Ishikawa (cell line): ENCODE results near the gene TBL1Y.

ENCODE experiments used
- CEBPB ChIP-seq: IDR thresholded peaks from 2 replicates; pipeline ENCODE4 v1.6.1; 2012
- CREB1 ChIP-seq: IDR thresholded peaks from 2 replicates; pipeline ENCODE4 v1.6.1; 2012; ENCODE audit warnings: low read depth
- EP300 ChIP-seq: IDR thresholded peaks from 2 replicates; pipeline ENCODE4 v1.6.1; 2012; ENCODE audit warnings: borderline replicate concordance
- FOXM1 ChIP-seq: IDR thresholded peaks from 2 replicates; pipeline ENCODE4 v1.6.1; 2012; ENCODE audit warnings: low read depth, borderline replicate concordance
- MAX ChIP-seq: IDR thresholded peaks from 2 replicates; pipeline ENCODE4 v1.6.1; 2012
- RAD21 ChIP-seq: IDR thresholded peaks from 2 replicates; pipeline ENCODE4 v1.6.1; 2012; ENCODE audit warnings: low read depth
- REST ChIP-seq: IDR thresholded peaks from 2 replicates; pipeline ENCODE4 v1.6.1; 2012; ENCODE audit warnings: low read depth, mild to moderate bottlenecking
- TAF1 ChIP-seq: IDR thresholded peaks from 2 replicates; pipeline ENCODE4 v1.6.1; 2012; ENCODE audit warnings: low read depth, mild to moderate bottlenecking
- TEAD4 ChIP-seq: IDR thresholded peaks from 2 replicates; pipeline ENCODE4 v1.6.1; 2012
- USF1 ChIP-seq: IDR thresholded peaks from 2 replicates; pipeline ENCODE4 v1.6.1; 2012
- YY1 ChIP-seq: IDR thresholded peaks from 2 replicates; pipeline ENCODE4 v1.6.1; 2012; ENCODE audit warnings: low read depth

- TF ChIP-seq EP300 (no peak), YY1 (no peak), TAF1 (no peak), FOXM1 (no peak), REST (no peak), MAX (no peak), RAD21 (no peak), USF1 (no peak), CEBPB (no peak), TEAD4 (no peak), CREB1 (no peak)
Measured at GRCh38 chrY:7041983-7042382, 131.5 kb downstream of the TBL1Y start.
